ENCODE data around the gene CHST1.

- TF ChIP-seq POLR2AphosphoS5 (IDR thresholded peaks at IDR 0.05; ENCODE audit: insufficient read depth, low read depth, low read length) (no peak), CTCF (IDR thresholded peaks at IDR 0.05; ENCODE audit: extremely low read depth in 1 of 2, insufficient read depth in 1 of 2, low read depth in 1 of 2, low read length in 2 of 2) (no peak), POLR2A (IDR thresholded peaks at IDR 0.05; ENCODE audit: low read depth, low read length) (no peak), JUN (IDR thresholded peaks at IDR 0.05; ENCODE audit: borderline replicate concordance, insufficient read depth, insufficient read length, low read depth) (no peak), MYC (IDR thresholded peaks at IDR 0.05; ENCODE audit: low read depth, low read length) (no peak), MAX (IDR thresholded peaks at IDR 0.05; ENCODE audit: insufficient read depth, insufficient read length) (no peak), FOS (IDR thresholded peaks at IDR 0.05; ENCODE audit: borderline replicate concordance, insufficient read depth, low read length) (no peak)
Observed at GRCh38 chr11:45651841-45652749, 13.3 kb downstream of the CHST1 start.

All from endothelial cell of umbilical vein (primary cell).